A549 (cell line): Measurements from ENCODE around the gene TIA1. TPM values are rescaled to one million over a fixed set of nuclear protein-coding genes. Genes with fewer than 3 reads are reported as not detected.

ENCODE experiments used
- polyA plus RNA-seq, 4 experiments: library from polyadenylated mRNA; depleted of rRNA in 3 of 4; stranded (reverse); fragments of >200 nt; fragmentation: RNase III in 1 of 4; extraction: RNeasy Plus Mini Kit Qiagen cat#74134 plus additional on column Dnase treatment in 1 of 4; gene quantifications; 2 replicates in 3 of 4; 3 replicates in 1 of 4; pipeline ENCODE4 v1.2.3, GENCODE V29; 2011 to 2017
- small RNA-seq, 6 experiments: library from RNA; depleted of rRNA; stranded (forward); fragments of <200 nt; gene quantifications; one replicate each; pipeline ENCODE3, GENCODE V24; 2012

TIA1 gene
- polyA plus RNA-seq, 2 of the 4 experiments (the other 2 are of a cell fraction), result 59.5 to 173 TPM

Small RNA genes lying within 50 kb of the gene (small RNA-seq; reads per million reads assigned to genes)
- gene AC016700.2 (0 reads per million in 6 experiments), gene MIR1285-2 (0 reads per million in 6 experiments)

Other genes with a start within 250 kb of the TIA1 start
- 86.8 and 134 TPM in 2 replicates for gene PCBP1, start 161.2 kb downstream of the TIA1 start, polyA plus RNA-seq (2011; rRNA removed)
- 284 to 310 TPM (median 304 TPM) in 3 replicates for gene PCBP1, start 161.2 kb downstream of the TIA1 start, polyA plus RNA-seq (2017; fragmentation: RNase III; extraction: RNeasy Plus Mini Kit Qiagen cat#74134 plus additional on column Dnase treatment)
- 10.4 and 14.8 TPM in 2 replicates for gene C2orf42, start 57.6 kb downstream of the TIA1 start, polyA plus RNA-seq (2011; rRNA removed)
- 8.1 to 9.5 TPM (median 8.3 TPM) in 3 replicates for gene C2orf42, start 57.6 kb downstream of the TIA1 start, polyA plus RNA-seq (2017; fragmentation: RNase III; extraction: RNeasy Plus Mini Kit Qiagen cat#74134 plus additional on column Dnase treatment)
- gene PCYOX1, start 9.5 kb upstream of the TIA1 start, polyA plus RNA-seq (2011; rRNA removed), result 101 and 102 TPM in 2 replicates
- gene PCYOX1, start 9.5 kb upstream of the TIA1 start, polyA plus RNA-seq (2017; fragmentation: RNase III; extraction: RNeasy Plus Mini Kit Qiagen cat#74134 plus additional on column Dnase treatment), result 48.3 to 53.0 TPM (median 52.9 TPM) in 3 replicates
- 341 and 555 TPM in 2 replicates for gene SNRPG, start 45.1 kb upstream of the TIA1 start, polyA plus RNA-seq (2011; rRNA removed)
- gene SNRPG, start 45.1 kb upstream of the TIA1 start, polyA plus RNA-seq (2017; fragmentation: RNase III; extraction: RNeasy Plus Mini Kit Qiagen cat#74134 plus additional on column Dnase treatment), result 483 to 531 TPM (median 514 TPM) in 3 replicates
- 88.5 and 117 TPM in 2 replicates for gene FAM136A, start 53.4 kb upstream of the TIA1 start, polyA plus RNA-seq (2011; rRNA removed)
- 112 to 125 TPM (median 119 TPM) in 3 replicates for gene FAM136A, start 53.4 kb upstream of the TIA1 start, polyA plus RNA-seq (2017; fragmentation: RNase III; extraction: RNeasy Plus Mini Kit Qiagen cat#74134 plus additional on column Dnase treatment)